Fibroblast of skin of left quadriceps (primary cell): ENCODE results near the gene LAMA4.

Experiments
- DNase-seq, 2 experiments: peaks; one replicate each; pipeline ENCODE4 v3.0.0-alpha.2; 2013; ENCODE audit warnings: low read depth in 2 of 2

LAMA4 gene

GRCh38 chr6:112086744-112087135, 167.6 kb downstream of the LAMA4 start:
- peak; percentile 42 to 44 for DNase-seq

- DNase-seq, result no peak
Measured at GRCh38 chr6:112085286-112086065, 168.9 kb downstream of the LAMA4 start.

DNA sequence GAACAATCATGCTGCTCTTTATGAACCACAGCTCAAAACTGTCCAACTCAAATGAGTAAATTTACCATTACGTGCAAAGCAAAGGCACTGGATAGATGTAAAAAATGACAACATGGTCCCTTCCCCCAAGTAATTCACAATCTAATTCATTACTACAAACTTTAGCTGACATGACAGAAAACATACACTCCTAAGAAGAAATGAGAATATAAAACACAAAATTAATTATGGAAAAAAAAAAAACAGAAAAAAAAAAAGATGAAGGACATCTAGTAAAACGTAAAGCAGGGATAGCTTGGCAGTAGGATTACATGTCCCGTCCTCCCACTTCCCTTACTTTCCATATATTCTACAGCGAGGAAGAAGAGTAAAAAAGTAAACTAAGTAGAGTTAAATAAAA, 172.8 kb downstream of the LAMA4 start:
- DNase-seq, result no peak

- DNase-seq, result no peak
Measured at GRCh38 chr6:112066606-112067005, 187.8 kb downstream of the LAMA4 start.

- DNase-seq, result no peak
Measured at GRCh38 chr6:112065426-112065986, 188.9 kb downstream of the LAMA4 start.

- DNase-seq, result no peak
Measured at GRCh38 chr6:112062966-112063365, 191.4 kb downstream of the LAMA4 start.

- DNase-seq, result no peak
Measured at GRCh38 chr6:112061605-112062004, 192.8 kb downstream of the LAMA4 start.
